ACC112 (cell line): ENCODE results near the gene ACLY.

ENCODE experiments used
- H2AFZ ChIP-seq: fragments of 200-600 bp; sonication (generic); one replicate; pipeline ENCODE4 v1.6.0; 2017; ENCODE audit warnings: antibody characterized with exemption, low read length; ENCODE audit not compliant: unreplicated experiment
- H3K27ac ChIP-seq: fragments of 200-600 bp; sonication (generic); 2 replicates; pipeline ENCODE4 v1.5.1; 2014; ENCODE audit warnings: low read depth, mild to moderate bottlenecking, antibody characterized with exemption, low read length, moderate library complexity
- H3K27me3 ChIP-seq: fragments of 200-600 bp; sonication (generic); 2 replicates; pipeline ENCODE4 v1.6.1; 2014; ENCODE audit warnings: mild to moderate bottlenecking, antibody characterized with exemption, low read length, moderate library complexity, mixed read lengths; ENCODE audit not compliant: insufficient read depth
- H3K36me3 ChIP-seq: fragments of 200-600 bp; sonication (generic); 2 replicates; pipeline ENCODE4 v1.6.1; 2016; ENCODE audit warnings: mild to moderate bottlenecking, antibody characterized with exemption, low read length, moderate library complexity, mixed read lengths; ENCODE audit not compliant: insufficient read depth
- H3K4me1 ChIP-seq: fragments of 200-600 bp; sonication (generic); one replicate; pipeline ENCODE4 v1.6.1; 2016; ENCODE audit warnings: low read length, mixed read lengths; ENCODE audit not compliant: insufficient read depth, unreplicated experiment, control insufficient read depth
- H3K4me3 ChIP-seq: fragments of 200-600 bp; sonication (generic); 2 replicates; pipeline ENCODE4 v1.5.1; 2014; ENCODE audit warnings: mild to moderate bottlenecking, low read depth, low read length
- H3K79me2 ChIP-seq: fragments of 200-600 bp; sonication (generic); one replicate; pipeline ENCODE4 v1.6.0; 2016; ENCODE audit warnings: low read length; ENCODE audit not compliant: control insufficient read depth, unreplicated experiment, insufficient read depth

ACLY gene

DNA sequence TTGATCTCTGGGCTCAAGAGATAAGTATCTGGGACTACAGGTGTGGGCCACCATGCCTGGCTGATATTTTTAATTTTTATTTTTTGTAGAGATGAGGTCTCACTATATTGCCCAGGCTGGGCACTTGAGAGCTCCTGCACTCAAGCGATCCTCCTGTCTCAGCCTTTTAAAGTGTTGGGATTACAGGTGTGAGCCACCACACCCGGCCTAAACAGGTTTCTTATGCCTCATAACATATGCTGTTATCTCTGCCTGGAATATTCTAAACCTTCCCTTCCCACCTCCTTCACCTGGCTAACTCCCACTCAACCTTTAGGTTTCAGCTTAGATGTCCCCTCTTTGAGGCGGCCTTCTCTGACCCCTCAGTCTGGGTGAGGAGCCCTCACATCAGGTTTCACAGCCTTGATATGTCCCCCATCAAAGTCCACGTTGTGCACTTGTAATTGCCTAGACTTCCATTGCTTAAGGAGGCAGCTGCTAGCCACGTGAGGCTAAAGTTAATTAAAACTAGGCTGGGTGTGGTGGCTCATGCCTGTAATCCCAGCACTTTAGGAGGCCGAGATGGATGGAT, 39.2 kb upstream of the ACLY start:
- H3K36me3 ChIP-seq = no peaks in the 10 kb centered on the region
- no peak overlapping the region for H3K4me3 ChIP-seq
- H3K4me1 ChIP-seq = peaks cover 21% of the 10 kb centered on the region
- no peak overlapping the region for H3K27ac ChIP-seq
- no peaks in the 10 kb centered on the region for H3K27me3 ChIP-seq
- H2AFZ ChIP-seq = no peak overlapping the region
- no peaks in the 10 kb centered on the region for H3K79me2 ChIP-seq

DNA sequence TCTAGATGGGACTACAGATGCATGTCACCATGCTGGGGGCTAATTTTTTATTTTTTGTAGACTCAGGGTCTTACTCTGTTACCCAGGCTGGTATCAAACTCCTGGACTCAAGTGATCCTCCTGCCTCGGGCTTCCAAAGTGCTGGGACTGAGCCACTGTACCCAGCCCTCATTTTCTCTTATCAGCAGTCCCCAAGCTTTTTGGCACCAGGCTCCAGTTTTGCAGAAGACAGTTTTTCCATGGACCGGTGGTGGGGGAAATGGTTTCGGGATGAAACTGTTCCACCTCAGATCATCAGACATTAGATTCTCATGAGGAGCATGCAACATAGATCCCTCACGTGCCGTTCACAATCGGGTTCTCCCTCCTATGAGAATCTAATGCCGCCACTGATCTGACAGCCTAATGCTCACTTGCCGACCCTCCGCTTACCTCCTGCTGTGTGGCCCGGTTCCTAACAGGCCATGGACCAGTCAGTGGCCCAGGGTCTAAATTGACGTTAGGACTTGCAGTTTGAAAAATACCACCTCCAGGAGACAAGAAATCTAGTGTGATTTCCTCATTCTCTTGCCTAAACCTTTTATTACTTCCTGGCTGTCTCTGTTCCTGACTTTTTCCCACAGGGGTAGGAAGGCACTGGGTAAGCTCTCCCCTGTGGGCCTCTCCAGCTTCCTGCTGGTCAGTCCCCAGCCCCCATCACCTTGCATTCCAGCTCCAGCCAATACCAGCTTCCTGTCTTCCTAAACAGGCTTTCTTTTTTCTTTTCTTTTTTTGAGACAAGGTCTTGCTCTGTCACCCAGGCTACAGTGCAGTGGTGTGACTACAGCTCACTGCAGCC, 38.5 kb upstream of the ACLY start:
- no peak overlapping the region for H2AFZ ChIP-seq
- no peaks in the 10 kb centered on the region for H3K79me2 ChIP-seq
- H3K4me1 ChIP-seq = peaks cover 21% of the 10 kb centered on the region
- H3K4me3 ChIP-seq = no peak overlapping the region
- H3K27ac ChIP-seq = no peak overlapping the region
- H3K36me3 ChIP-seq = no peaks in the 10 kb centered on the region
- H3K27me3 ChIP-seq = no peaks in the 10 kb centered on the region

DNA sequence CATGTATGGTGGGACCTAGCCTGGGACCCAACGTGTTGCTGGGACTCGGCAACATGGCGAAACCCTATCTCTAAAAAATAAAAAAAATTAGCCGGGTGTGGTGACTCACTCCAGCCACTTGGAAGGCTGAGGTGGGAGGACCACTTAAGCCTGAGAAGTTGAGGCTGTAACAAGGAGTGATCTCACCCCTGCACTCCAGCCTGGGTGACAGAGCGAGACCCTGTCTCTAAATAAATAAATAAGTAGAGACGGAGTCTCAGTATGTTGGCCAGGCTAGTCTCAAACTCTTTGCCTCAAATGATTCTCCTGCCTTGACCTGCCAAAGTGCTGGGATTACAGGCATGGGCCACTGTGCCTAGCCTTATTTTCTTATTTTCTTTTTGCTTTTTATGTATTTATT, 37.8 kb upstream of the ACLY start:
- Histone ChIP-seq H2AFZ (no peak overlapping the region), H3K79me2 (no peaks in the 10 kb centered on the region), H3K36me3 (no peaks in the 10 kb centered on the region), H3K27ac (no peak overlapping the region), H3K4me3 (no peak overlapping the region), H3K4me1 (peaks cover 21% of the 10 kb centered on the region), H3K27me3 (no peaks in the 10 kb centered on the region)

DNA sequence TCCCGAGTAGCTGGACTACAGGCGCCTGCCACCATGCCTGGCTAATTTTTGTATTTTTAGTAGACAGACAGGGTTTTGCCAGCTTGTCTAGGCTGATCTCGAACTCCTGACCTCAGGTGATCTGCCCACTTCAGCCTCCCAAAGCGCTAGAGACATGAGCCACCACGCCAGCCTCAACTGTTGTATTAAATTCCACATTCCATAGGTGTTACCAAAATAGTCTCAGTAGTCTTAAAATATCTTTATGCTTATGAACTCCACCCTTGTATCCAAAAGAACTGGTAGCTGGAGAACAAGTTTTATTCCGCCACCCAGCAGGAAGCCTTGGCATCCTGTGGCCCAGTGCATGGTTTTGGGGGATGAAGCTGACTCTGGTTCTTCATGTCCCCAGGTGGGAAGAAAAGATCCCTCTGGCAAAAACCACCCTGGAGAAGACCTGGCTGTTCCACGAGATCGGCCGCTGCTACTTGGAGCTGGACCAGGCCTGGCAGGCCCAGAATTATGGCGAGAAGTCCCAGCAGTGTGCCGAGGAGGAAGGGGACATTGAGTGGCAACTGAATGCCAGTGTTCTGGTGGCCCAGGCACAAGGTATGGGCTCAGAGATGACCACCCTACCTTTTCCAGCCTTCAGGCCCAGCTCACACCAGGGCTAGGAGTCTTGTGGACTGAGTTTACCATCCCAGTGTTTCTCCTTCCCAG, 30.2 kb upstream of the ACLY start:
- no peaks in the 10 kb centered on the region for H3K4me1 ChIP-seq
- H3K27me3 ChIP-seq = no peaks in the 10 kb centered on the region
- no peak overlapping the region for H3K4me3 ChIP-seq
- H3K36me3 ChIP-seq = no peaks in the 10 kb centered on the region
- H2AFZ ChIP-seq = no peak overlapping the region
- H3K79me2 ChIP-seq = no peaks in the 10 kb centered on the region
- no peak overlapping the region for H3K27ac ChIP-seq

DNA sequence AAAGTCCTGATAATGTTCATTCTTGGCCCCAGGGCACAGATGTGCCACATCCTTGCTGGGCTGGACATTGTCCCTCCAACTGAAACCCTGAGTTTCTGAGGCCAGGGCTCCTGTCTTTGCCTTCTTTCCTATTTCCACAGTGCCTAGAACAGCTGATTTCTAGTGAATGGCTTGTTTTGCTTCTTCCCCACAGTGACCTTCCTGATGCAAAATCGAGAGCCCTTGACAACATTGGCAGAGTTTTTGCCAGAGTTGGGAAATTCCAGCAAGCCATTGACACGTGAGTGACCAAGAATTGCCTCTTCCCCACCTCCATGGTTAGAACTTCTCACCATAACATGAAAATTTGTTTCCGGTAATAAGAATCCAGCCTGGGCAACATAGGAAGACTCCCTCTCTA, 26.2 kb upstream of the ACLY start:
- Histone ChIP-seq H3K27ac (no peak overlapping the region), H3K4me3 (no peak overlapping the region), H3K27me3 (no peaks in the 10 kb centered on the region), H3K79me2 (no peaks in the 10 kb centered on the region), H3K36me3 (no peaks in the 10 kb centered on the region), H2AFZ (no peak overlapping the region), H3K4me1 (no peaks in the 10 kb centered on the region)

DNA sequence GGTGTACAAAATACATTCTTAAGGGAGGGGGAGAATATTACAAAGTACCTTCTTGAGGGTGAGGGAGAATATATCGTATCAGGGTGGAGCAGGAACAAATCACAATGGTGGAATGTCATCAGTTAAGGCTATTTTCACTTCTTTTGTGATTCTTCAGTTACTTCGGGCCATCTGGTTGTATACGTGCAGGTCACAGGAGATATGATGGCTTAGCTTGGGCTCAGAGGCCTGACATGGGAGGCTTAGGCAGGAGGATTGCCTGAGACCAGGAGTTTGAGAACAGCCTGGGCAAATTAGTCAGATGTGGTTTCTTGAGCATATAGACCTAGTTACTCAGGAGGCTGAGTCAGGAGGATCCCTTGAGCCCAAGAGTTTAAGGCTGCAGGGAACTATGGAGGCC, 24.7 kb upstream of the ACLY start:
- Histone ChIP-seq H3K4me1 (no peaks in the 10 kb centered on the region), H3K27me3 (no peaks in the 10 kb centered on the region), H3K36me3 (no peaks in the 10 kb centered on the region), H2AFZ (no peak overlapping the region), H3K27ac (no peak overlapping the region), H3K4me3 (no peak overlapping the region), H3K79me2 (no peaks in the 10 kb centered on the region)

DNA sequence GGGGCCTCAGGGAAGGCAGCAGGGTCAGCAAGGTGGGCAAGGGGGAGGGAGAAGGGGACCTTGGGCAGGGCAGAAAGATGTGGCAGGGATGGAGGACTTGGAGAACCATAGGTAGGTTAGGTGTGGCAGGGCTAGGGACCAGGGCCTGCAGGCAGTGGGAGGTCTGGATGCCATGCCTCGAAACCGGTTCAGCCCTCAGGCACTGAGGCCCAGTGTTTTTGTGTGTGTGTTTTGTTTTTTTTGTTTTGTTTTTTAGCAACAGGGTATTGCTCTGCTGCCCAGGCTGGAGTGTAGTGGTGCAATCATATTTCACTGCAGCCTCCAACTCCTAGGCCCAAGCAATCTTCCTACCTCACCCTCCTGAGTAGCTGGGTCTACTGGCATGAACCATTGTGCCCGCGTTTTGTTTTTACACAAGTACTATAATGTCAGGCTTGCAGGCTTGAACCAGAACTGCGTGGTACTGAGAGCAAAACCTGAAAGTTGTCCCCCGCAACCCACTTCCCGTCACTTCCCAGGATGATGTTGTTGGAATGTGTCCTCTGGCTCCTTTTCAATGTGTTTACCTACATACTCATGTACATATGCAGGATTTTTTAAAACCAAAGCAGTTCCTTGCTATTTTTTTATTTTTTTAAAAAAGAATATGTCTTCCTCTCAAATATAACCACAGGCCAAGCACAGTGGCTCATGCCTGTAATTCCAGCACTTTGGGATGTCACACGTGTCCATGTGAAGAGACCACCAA, 24.0 kb upstream of the ACLY start:
- no peak overlapping the region for H3K4me3 ChIP-seq
- no peak overlapping the region for H3K27ac ChIP-seq
- no peaks in the 10 kb centered on the region for H3K36me3 ChIP-seq
- H3K27me3 ChIP-seq = no peaks in the 10 kb centered on the region
- no peaks in the 10 kb centered on the region for H3K79me2 ChIP-seq
- H3K4me1 ChIP-seq = no peaks in the 10 kb centered on the region
- H2AFZ ChIP-seq = no peak overlapping the region

DNA sequence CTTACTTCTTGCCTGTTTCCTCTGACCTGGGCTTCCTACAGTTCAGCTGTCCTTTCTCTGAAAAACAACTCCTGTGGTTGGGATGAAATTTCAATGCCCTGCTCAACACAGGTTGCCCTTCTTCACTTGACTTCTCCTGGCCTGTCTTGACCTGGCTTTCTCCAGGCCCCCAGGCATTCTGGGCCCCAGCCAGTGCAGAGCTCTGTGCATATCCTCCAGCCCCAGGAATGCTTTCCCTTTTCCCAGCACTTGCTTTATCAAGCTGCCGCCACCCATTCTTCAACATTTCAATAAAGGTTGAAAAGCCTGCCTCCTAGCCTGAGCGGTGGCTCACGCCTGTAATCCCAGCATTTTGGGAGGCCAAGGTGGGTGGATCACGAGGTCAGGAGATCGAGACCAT, 22.4 kb upstream of the ACLY start:
- Histone ChIP-seq H2AFZ (no peak overlapping the region), H3K4me3 (no peak overlapping the region), H3K36me3 (no peaks in the 10 kb centered on the region), H3K79me2 (no peaks in the 10 kb centered on the region), H3K4me1 (no peaks in the 10 kb centered on the region), H3K27ac (no peak overlapping the region), H3K27me3 (no peaks in the 10 kb centered on the region)

DNA sequence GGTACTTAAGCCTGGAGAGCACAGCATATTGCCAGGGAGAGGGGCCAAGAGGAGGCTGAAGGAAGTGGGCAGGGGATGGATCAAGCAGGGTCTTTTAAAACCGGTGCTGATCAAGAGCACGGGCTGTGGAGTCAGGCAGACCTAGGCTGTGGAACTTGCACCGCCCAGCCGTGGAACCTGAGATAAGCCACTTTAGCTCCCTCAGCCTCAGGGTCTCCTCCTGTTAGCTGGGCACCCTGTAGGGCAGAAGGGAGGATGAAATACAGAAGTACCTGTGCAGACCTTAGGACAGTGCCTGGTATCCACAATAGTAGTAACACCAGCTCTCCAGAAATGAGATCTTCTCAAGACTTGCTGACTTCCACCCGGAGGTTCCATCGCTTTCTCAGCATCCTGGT, 20.9 kb upstream of the ACLY start:
- Histone ChIP-seq H3K36me3 (no peaks in the 10 kb centered on the region), H3K79me2 (no peaks in the 10 kb centered on the region), H3K27me3 (no peaks in the 10 kb centered on the region), H2AFZ (no peak overlapping the region), H3K4me1 (no peaks in the 10 kb centered on the region), H3K27ac (no peak overlapping the region), H3K4me3 (no peak overlapping the region)

DNA sequence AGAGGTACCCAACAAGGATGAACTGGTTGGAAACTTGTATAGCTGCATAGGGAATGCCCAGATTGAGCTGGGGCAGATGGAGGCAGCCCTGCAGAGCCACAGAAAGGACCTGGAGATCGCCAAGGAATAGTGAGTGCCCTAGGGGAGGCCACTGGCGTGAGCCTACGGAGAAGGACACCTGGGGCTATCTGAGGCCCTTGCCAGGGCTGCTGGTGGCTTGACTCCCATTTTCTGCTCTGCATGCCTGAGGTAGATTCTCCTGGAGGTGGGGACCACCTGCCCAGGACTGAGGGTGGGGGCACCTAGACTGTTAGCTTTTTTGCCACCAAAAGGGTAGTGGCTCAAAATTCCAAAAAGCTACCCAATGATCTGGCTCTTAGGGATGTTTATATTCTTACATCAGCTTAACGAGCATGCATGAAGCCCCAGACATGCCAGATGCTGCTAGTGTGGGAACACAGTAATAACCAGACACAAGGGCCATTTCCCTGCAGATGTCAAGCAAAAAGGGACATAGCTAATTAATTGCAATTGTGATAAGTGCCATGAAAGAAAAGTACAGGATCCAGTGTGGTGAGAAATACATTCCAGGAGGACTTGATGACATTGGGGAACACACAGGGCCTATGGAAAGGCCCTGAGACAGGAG, 20.4 kb upstream of the ACLY start:
- no peak overlapping the region for H3K27ac ChIP-seq
- H2AFZ ChIP-seq = no peak overlapping the region
- H3K79me2 ChIP-seq = no peaks in the 10 kb centered on the region
- no peaks in the 10 kb centered on the region for H3K27me3 ChIP-seq
- H3K36me3 ChIP-seq = no peaks in the 10 kb centered on the region
- H3K4me1 ChIP-seq = no peaks in the 10 kb centered on the region
- no peak overlapping the region for H3K4me3 ChIP-seq
